PFSK-1 (cell line): ENCODE results near the gene GALNT18.

Source experiments
- POLR2AphosphoS5 ChIP-seq: IDR thresholded peaks from 2 replicates; pipeline ENCODE4 v1.6.1; 2012; ENCODE audit warnings: low read depth, mild to moderate bottlenecking, control low read depth, low read length, moderate library complexity
- REST ChIP-seq, 2 experiments: IDR thresholded peaks; 2 replicates each; pipeline versions ENCODE4 v1.6.1 to v1.8.0; 2011 to 2012; ENCODE audit warnings: low read depth in 2 of 2, low read length in 2 of 2, control low read depth in 1 of 2, inconsistent platforms in 1 of 2, mild to moderate bottlenecking in 1 of 2, moderate library complexity in 1 of 2; ENCODE audit not compliant: insufficient read depth in 1 of 2
- SIN3A ChIP-seq: IDR thresholded peaks from 2 replicates; pipeline ENCODE4 v1.6.1; 2012; ENCODE audit warnings: mild to moderate bottlenecking, low read length, moderate library complexity, borderline replicate concordance; ENCODE audit not compliant: insufficient read depth
- TAF1 ChIP-seq: IDR thresholded peaks from 2 replicates; pipeline ENCODE4 v1.6.1; 2012; ENCODE audit warnings: low read length, control low read depth, borderline replicate concordance; ENCODE audit not compliant: insufficient read depth

DNA sequence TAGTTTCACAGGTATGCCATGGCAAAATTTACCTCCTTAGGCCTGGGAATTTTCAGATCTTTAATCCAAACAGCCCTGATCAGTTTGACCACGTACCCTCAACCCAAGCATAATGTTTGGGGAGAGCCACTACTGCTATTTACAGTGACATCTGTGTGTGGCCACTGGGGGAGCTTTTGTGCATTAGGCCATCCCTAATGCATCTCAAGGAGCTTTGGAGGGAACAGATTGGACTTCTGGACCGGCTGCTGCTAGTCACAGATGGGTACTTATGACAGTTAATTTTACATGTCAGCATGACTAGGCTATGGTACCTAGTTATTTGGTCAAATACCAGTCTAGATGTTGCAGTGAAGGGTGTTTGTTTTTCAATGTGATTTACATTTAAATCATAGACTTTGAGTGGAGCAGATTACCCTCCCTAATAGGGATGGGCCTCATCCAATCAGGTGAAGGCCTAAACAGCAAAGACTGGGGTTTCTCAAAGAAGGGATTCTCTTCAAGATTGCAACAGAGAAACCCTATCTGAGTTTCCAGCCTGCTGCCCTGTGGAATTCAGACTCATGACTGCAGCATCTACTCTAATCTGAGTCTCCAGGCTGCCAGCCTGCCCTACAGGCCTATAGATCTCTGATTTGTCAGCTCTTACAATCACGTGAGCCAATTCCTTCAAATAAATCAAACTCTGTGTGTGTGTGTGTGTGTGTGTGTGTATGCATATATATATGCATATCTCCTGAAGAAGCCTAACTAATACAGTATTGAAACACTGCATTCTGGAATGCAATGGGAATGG, 38.0 kb upstream of the GALNT18 start:
- TF ChIP-seq POLR2AphosphoS5: no peak
- no peak for TF ChIP-seq TAF1
- TF ChIP-seq REST (IDR thresholded peaks at IDR 0.05; ENCODE audit: insufficient read depth in 1 of 2, low read depth in 2 of 2, low read length in 2 of 2): no peak
- no peak for TF ChIP-seq SIN3A
